ENCODE results near the gene EXOSC6.
"Not testable (repeated sequence)": the region's sequence is repeated elsewhere in the genome, so short reads cannot be mapped to it uniquely, and the experiment has no call there.

EXOSC6 gene

DNA sequence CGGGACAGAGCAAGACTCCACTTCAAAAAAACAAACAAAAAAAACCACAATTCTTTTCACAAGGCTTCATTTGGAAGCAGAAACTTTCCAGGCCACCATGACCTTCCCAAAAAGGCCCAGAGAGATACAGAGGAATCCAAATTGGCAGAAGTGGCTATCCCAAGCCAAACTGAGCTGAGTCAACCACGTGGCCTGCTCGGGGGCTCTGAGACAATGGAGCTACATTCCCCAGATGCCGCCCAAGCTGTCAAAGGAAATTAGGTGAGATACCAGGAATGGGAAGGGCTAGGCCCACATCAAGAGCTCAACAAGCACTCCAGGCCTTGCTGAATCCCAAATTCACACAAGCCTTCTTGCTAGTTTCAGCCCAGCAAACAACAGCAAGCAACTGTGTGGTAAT lies 5.7 kb upstream of the EXOSC6 start:
- no peaks in the 10 kb centered on the region for H3K9me3 ChIP-seq (ENCODE audit: control insufficient read depth in 5 of 5, low read length in 5 of 5)
- no peaks in the 10 kb centered on the region for H3K4me1 ChIP-seq (ENCODE audit: control insufficient read depth in 5 of 5, insufficient read depth in 5 of 5, low read length in 5 of 5)
- no peak overlapping the region for H3K9ac ChIP-seq (ENCODE audit: low read length in 5 of 5)
- H3K27me3 ChIP-seq (ENCODE audit: control insufficient read depth in 5 of 5, insufficient read depth in 4 of 5, low read length in 5 of 5), result no peaks in the 10 kb centered on the region
- no peak overlapping the region for H3K4me3 ChIP-seq (ENCODE audit: low read depth in 1 of 5, low read length in 5 of 5)
- H3K36me3 ChIP-seq (ENCODE audit: control insufficient read depth in 5 of 5, insufficient read depth in 5 of 5, low read length in 5 of 5), result peaks cover 6 to 98% (median 86%) of the 10 kb centered on the region in 5 donors
- no peak overlapping the region for H3K27ac ChIP-seq (ENCODE audit: low read depth, low read length)

DNA sequence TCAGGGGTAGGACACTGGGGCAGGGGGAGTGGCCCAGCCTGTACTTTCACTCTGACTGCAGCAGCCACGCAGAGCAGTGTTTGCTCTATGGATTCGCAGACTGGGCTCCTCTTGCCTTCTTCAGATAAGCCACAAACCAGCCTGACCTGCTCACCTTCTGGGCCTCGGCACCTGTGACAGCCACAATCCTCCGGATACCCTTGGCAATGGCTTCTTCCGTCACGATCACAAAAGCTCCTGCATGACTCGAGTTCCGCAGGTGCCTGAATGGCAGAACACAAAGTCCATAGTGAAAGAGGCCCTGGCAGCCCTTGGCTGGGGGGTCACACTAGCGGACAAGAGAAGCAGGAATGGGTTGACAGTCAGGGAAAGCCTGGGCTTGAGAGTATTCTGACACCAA lies 3.8 kb upstream of the EXOSC6 start:
- no peak overlapping the region for H3K9ac ChIP-seq (ENCODE audit: low read length in 5 of 5)
- no peak overlapping the region for H3K27ac ChIP-seq (ENCODE audit: low read depth, low read length)
- H3K9me3 ChIP-seq (ENCODE audit: control insufficient read depth in 5 of 5, low read length in 5 of 5), result no peaks in the 10 kb centered on the region
- peaks cover 6 to 83% (median 75%) of the 10 kb centered on the region in 5 donors for H3K36me3 ChIP-seq (ENCODE audit: control insufficient read depth in 5 of 5, insufficient read depth in 5 of 5, low read length in 5 of 5)
- H3K4me3 ChIP-seq (ENCODE audit: low read depth in 1 of 5, low read length in 5 of 5), result no peak overlapping the region
- no peaks in the 10 kb centered on the region for H3K27me3 ChIP-seq (ENCODE audit: control insufficient read depth in 5 of 5, insufficient read depth in 4 of 5, low read length in 5 of 5)
- peaks cover 0 to 8% (median 7%) of the 10 kb centered on the region in 5 donors for H3K4me1 ChIP-seq (ENCODE audit: control insufficient read depth in 5 of 5, insufficient read depth in 5 of 5, low read length in 5 of 5)

DNA sequence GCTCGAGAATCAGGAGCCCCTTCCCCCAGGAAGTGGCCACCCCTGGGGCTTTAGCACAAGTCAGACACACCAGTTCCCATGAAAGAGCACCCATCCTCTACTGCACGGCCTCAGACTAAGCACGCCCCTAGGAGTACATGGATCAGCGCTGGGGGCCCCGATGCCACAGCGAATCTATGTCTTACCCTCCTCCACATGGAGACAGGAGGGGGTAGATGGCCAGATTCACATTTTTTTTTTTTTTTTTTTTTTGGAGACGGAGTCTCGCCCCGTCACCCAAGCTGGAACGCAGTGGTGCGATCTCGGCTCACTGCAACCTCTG lies 3.2 kb upstream of the EXOSC6 start:
- H3K4me1 ChIP-seq (ENCODE audit: control insufficient read depth in 5 of 5, insufficient read depth in 5 of 5, low read length in 5 of 5), result peaks cover 0 to 13% (median 11%) of the 10 kb centered on the region in 5 donors
- H3K9me3 ChIP-seq (ENCODE audit: control insufficient read depth in 5 of 5, low read length in 5 of 5), result no peaks in the 10 kb centered on the region
- no peak overlapping the region for H3K9ac ChIP-seq (ENCODE audit: low read length in 5 of 5)
- no peak overlapping the region for H3K27ac ChIP-seq (ENCODE audit: low read depth, low read length)
- no peak overlapping the region for H3K4me3 ChIP-seq (ENCODE audit: low read depth in 1 of 5, low read length in 5 of 5)
- no peaks in the 10 kb centered on the region for H3K27me3 ChIP-seq (ENCODE audit: control insufficient read depth in 5 of 5, insufficient read depth in 4 of 5, low read length in 5 of 5)
- H3K36me3 ChIP-seq (ENCODE audit: control insufficient read depth in 5 of 5, insufficient read depth in 5 of 5, low read length in 5 of 5), result peaks cover 6 to 77% (median 68%) of the 10 kb centered on the region in 5 donors

DNA sequence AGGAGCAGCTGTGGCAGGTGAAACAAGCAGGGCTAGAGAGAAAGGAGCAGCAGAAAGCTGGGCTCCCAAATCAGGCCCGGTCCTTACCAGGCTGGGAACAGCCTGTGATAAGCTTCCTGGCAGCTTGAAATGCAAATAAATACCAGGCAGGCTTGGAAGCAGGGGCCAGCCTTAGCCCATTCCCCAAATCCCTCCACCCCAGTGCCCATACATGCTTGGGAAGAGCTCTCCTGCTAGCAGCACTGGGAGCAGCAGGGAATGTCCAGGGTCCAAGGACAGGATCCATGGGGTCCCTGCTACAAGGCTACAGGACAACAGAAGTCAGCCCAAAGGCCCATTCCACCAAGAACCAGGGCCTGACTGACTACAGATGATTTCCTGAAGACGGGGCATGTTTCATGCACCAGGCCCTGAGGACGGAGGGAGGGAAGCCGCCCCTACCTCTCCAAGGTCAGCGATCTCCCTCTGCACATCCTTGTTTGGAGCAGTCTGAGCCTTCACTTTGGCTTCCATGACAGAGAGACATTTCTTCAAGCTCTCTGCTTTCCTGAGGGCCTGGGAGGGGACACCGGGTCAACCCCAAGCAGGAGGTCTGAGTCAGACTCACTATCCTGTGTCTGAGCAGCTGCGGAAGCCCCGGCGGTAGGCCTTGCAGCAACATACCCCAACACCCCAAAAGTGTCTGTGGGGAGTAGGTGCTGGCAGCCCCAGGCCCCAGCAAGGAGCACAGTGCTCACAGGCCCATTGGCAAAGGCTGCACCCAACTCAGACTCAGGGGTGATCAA lies 2.6 kb upstream of the EXOSC6 start:
- Histone ChIP-seq H3K4me1 (ENCODE audit: control insufficient read depth in 5 of 5, insufficient read depth in 5 of 5, low read length in 5 of 5) (peaks cover 0 to 19% (median 15%) of the 10 kb centered on the region in 5 donors), H3K27ac (ENCODE audit: low read depth, low read length) (no peak overlapping the region), H3K27me3 (ENCODE audit: control insufficient read depth in 5 of 5, insufficient read depth in 4 of 5, low read length in 5 of 5) (no peaks in the 10 kb centered on the region), H3K4me3 (ENCODE audit: low read depth in 1 of 5, low read length in 5 of 5) (no peak overlapping the region), H3K9me3 (ENCODE audit: control insufficient read depth in 5 of 5, low read length in 5 of 5) (no peaks in the 10 kb centered on the region), H3K9ac (ENCODE audit: low read length in 5 of 5) (no peak overlapping the region), H3K36me3 (ENCODE audit: control insufficient read depth in 5 of 5, insufficient read depth in 5 of 5, low read length in 5 of 5) (peaks cover 6 to 71% (median 66%) of the 10 kb centered on the region in 5 donors)

DNA sequence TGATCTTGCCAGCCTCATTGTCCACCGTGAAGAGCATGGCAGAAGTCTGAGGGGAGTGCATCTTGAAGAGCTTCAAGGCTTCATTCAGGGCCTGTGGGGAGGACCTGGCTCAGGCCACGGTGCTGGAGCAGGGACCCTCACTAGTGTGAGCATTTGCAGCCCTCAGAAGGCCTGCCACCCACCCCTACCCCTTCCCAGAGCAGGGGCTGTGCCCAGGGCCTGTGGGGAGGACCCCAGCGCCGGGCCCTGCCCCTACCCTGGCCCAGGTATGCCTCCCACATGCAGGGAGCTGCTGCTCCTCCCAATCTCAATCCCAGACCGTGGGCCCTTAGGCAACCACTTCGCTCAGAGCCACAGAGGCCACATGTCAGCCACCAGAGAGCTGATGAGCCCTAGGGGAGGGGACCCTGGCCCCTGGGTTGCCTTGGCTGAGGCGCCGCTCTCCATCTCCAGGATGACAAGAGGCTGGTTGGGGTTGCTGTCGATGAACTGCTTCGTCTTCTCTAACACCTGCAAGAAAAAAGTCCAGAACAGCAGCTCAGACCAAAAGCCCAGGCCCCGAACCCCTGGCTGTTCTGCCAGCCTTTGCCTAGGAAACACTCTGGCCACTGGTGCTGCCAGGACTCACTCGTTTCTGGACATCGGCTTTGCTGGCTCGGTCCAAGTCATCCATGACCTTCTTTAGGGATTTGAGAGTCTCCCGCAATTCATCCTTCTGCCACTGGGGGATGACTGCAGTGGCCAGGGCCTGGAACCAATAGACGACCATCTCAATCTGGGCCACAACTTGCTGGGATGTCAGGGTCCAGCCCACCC lies 1.8 kb upstream of the EXOSC6 start:
- no peak overlapping the region for H3K4me3 ChIP-seq (ENCODE audit: low read depth in 1 of 5, low read length in 5 of 5)
- H3K27me3 ChIP-seq (ENCODE audit: control insufficient read depth in 5 of 5, insufficient read depth in 4 of 5, low read length in 5 of 5), result no peaks in the 10 kb centered on the region
- H3K9ac ChIP-seq (ENCODE audit: low read length in 5 of 5), result no peak overlapping the region
- H3K9me3 ChIP-seq (ENCODE audit: control insufficient read depth in 5 of 5, low read length in 5 of 5), result no peaks in the 10 kb centered on the region
- peaks cover 6 to 63% (median 58%) of the 10 kb centered on the region in 5 donors for H3K36me3 ChIP-seq (ENCODE audit: control insufficient read depth in 5 of 5, insufficient read depth in 5 of 5, low read length in 5 of 5)
- peaks cover 0 to 20% (median 17%) of the 10 kb centered on the region in 5 donors for H3K4me1 ChIP-seq (ENCODE audit: control insufficient read depth in 5 of 5, insufficient read depth in 5 of 5, low read length in 5 of 5)
- H3K27ac ChIP-seq (ENCODE audit: low read depth, low read length), result no peak overlapping the region

DNA sequence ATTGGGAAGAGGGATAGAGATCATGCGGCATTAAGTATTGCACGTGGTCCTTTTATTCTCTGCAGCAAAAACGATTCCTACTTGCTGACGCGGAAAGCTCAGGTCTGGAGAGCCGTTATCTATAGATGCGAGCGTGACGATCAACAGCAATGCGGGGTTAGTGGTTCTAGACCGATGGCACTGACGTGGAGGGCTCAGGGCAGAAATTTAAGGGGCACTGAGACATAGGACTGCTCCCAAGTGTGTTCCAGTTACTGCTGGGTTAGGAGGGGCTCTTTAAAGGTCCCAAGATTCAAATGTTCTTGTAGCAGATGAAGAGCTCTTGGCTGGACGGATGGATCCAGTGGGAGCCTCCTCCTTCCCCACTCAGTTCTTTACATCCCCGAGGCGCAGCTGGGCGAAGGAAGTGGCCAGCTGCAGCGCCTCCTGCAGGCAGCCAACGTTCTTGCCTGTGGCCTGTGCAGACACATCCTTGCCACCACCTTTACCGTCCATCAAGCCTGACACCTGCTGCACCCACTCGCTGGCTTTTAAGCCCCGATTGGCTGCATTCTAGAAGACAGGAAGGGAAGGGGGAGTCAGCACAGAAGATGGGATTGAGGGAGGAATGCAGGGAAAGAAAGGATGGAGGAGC lies 732 bp upstream of the EXOSC6 start:
- peaks cover 0 to 20% (median 17%) of the 10 kb centered on the region in 5 donors for H3K4me1 ChIP-seq (ENCODE audit: control insufficient read depth in 5 of 5, insufficient read depth in 5 of 5, low read length in 5 of 5)
- no peaks in the 10 kb centered on the region for H3K27me3 ChIP-seq (ENCODE audit: control insufficient read depth in 5 of 5, insufficient read depth in 4 of 5, low read length in 5 of 5)
- H3K36me3 ChIP-seq (ENCODE audit: control insufficient read depth in 5 of 5, insufficient read depth in 5 of 5, low read length in 5 of 5), result peaks cover 3 to 53% (median 48%) of the 10 kb centered on the region in 5 donors
- H3K9me3 ChIP-seq (ENCODE audit: control insufficient read depth in 5 of 5, low read length in 5 of 5), result no peaks in the 10 kb centered on the region
- no peak overlapping the region for H3K4me3 ChIP-seq (ENCODE audit: low read depth in 1 of 5, low read length in 5 of 5)
- H3K27ac ChIP-seq (ENCODE audit: low read depth, low read length), result no peak overlapping the region
- no peak overlapping the region for H3K9ac ChIP-seq (ENCODE audit: low read length in 5 of 5)

DNA sequence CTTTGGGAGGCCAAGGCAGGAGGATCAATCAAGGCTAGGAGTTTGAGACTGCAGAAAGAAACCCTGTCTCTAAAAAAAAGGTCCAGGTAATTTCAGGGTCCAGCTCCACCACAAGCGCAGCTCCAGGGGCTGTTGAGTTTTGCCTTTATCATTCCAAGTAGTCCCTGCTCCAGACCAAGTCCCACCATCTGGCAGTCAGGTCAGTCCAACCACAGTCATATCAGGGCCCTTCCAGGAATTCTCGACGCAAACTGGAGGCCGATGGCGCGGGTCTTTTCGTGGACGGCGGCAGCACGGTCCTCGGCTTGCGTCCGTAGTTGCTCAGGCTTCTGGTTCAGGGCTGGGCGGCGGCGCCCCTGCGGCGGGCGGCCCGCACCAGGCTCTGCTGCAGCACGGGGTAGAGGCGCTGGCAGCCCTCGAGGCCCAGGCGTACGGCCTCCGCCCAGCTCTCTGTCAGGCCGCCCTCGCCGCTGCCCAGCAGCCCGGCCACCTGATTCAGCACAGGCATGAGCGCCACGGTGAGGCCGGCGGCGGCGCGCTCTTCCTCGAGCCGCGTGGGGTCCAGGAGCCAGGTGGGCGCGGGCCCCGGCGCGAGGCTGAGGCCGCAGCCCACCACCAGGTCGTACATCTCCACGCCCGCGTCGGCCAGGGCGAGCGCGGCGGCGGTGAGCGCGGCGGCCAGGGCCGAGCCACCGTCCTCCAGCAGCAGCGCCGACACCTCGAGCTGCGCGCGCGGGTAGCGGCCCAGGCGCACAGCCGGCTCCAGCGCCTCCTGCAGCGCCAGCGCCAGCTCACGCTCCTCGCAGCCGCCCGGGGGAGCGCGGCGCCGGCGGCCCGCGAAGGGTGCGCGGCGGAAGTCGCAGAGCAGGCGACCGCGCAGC lies 752 bp downstream of the EXOSC6 start:
- Histone ChIP-seq H3K4me3 (ENCODE audit: low read depth in 1 of 5, low read length in 5 of 5) (peak overlapping the region; percentile 44 to 82 (median 80)), H3K27ac (ENCODE audit: low read depth, low read length) (no peak overlapping the region), H3K27me3 (ENCODE audit: control insufficient read depth in 5 of 5, insufficient read depth in 4 of 5, low read length in 5 of 5) (no peaks in the 10 kb centered on the region), H3K9ac (ENCODE audit: low read length in 5 of 5) (peak overlapping the region in 4 of 5 donors; percentile 44 to 83 (median 78)), H3K36me3 (ENCODE audit: control insufficient read depth in 5 of 5, insufficient read depth in 5 of 5, low read length in 5 of 5) (peaks cover 2 to 39% (median 37%) of the 10 kb centered on the region in 5 donors), H3K9me3 (ENCODE audit: control insufficient read depth in 5 of 5, low read length in 5 of 5) (no peaks in the 10 kb centered on the region), H3K4me1 (ENCODE audit: control insufficient read depth in 5 of 5, insufficient read depth in 5 of 5, low read length in 5 of 5) (peaks cover 0 to 20% (median 17%) of the 10 kb centered on the region in 5 donors)

DNA sequence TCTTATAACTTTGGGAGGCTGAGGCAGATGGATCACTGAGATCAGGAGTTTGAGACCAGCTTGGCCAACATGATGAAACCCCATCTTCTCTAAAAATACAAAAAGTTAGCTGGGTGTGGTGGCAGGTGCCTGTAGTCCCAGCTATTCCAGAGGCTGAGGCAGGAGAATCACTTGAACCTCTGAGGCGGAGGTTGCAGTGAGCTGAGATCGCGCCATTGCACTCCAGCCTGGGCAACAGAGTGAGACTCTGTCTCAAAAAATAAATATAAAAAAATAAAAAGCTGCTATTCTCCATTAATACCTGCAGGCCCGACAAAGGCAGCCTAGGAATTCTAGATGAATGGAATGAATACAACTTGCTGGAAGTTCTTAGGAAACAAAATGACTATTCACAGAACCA lies 2.0 kb downstream of the EXOSC6 start:
- Histone ChIP-seq H3K36me3 (ENCODE audit: control insufficient read depth in 5 of 5, insufficient read depth in 5 of 5, low read length in 5 of 5) (peaks cover 0 to 27% (median 25%) of the 10 kb centered on the region in 5 donors), H3K4me1 (ENCODE audit: control insufficient read depth in 5 of 5, insufficient read depth in 5 of 5, low read length in 5 of 5) (peaks cover 0 to 20% (median 17%) of the 10 kb centered on the region in 5 donors)
- not testable (repeated sequence) for H3K4me3 ChIP-seq (ENCODE audit: low read depth in 1 of 5, low read length in 5 of 5); H3K9ac ChIP-seq (ENCODE audit: low read length in 5 of 5); H3K9me3 ChIP-seq (ENCODE audit: control insufficient read depth in 5 of 5, low read length in 5 of 5); H3K27ac ChIP-seq (ENCODE audit: low read depth, low read length); H3K27me3 ChIP-seq (ENCODE audit: control insufficient read depth in 5 of 5, insufficient read depth in 4 of 5, low read length in 5 of 5)

DNA sequence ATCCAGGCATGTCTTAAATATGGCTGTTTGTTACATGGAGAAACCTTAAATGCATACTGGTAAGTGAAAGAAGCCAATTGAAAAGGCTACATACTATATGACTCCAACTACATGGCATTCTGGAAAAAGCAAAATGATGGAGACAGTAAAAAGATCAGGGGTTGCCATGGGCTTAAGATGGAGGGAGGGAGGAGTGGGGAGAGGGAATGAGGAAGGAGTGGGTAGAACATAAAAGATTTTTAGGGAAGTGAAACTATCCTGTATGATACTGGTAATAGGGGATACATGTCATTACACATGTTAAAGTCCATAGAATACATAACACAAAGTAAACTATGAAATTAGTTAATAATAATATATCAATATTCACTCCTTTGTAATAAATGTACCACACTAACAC lies 13.0 kb downstream of the EXOSC6 start:
- not testable (repeated sequence) for H3K27ac ChIP-seq (ENCODE audit: low read depth, low read length); H3K9ac ChIP-seq (ENCODE audit: low read length in 5 of 5); H3K4me1 ChIP-seq (ENCODE audit: control insufficient read depth in 5 of 5, insufficient read depth in 5 of 5, low read length in 5 of 5); H3K27me3 ChIP-seq (ENCODE audit: control insufficient read depth in 5 of 5, insufficient read depth in 4 of 5, low read length in 5 of 5); H3K9me3 ChIP-seq (ENCODE audit: control insufficient read depth in 5 of 5, low read length in 5 of 5); H3K36me3 ChIP-seq (ENCODE audit: control insufficient read depth in 5 of 5, insufficient read depth in 5 of 5, low read length in 5 of 5); H3K4me3 ChIP-seq (ENCODE audit: low read depth in 1 of 5, low read length in 5 of 5)

Measured in subcutaneous abdominal adipose tissue (tissue), 5 donors.